HUDEP-2 (cell line): Measurements from ENCODE around the gene PRKCSH.

Source experiments
- DNase-seq, 76 experiments: peaks; one replicate each; lab custom pipeline; 2025; ENCODE audit not compliant: unreplicated experiment in 76 of 76; lab: John Stamatoyannopoulos, UW

PRKCSH gene

DNA sequence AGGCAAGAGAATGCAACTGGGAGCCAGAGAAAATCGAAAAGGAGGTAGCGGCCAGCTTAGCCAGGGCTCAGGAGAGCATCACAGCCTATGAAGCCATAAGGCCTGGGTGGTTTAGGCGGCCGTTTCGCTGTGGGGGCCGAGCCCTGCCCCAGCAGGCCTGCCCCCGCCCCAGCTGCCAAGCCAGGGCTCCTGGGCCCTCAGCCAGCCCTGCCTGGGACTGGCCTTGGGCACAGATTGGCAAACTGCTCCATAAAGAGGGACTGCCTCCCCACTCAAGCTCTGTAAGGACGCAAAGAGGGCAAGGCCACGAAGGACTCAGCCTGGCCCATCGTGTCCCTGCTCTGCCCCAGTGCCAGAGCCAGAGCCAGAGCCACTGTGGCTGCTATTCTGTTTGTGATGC is 60.0 kb downstream of the PRKCSH start:
- DNase-seq: peak in 36 of 76 experiments; percentile 5 to 68 (median 38)

DNA sequence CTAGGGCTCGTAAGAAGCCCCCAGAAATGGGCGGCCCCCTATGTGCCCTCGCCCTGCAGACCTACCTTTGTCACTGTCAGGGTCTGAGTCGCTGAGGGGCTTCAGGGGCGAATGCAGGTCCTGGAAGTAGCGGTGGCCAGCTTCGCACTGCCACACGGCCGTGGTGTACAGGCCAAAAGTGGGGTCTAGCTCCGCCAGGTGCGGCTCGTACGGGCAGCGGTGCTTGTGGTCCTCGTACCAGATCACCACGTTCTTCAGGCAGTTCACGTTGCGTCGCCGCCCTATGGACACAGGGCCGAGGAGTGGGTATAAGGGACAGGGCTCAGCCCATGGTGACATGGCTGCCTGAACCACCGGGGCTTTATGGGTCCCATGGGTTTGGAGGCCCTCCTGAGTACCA is 60.5 kb downstream of the PRKCSH start:
- DNase-seq: no peak

DNA sequence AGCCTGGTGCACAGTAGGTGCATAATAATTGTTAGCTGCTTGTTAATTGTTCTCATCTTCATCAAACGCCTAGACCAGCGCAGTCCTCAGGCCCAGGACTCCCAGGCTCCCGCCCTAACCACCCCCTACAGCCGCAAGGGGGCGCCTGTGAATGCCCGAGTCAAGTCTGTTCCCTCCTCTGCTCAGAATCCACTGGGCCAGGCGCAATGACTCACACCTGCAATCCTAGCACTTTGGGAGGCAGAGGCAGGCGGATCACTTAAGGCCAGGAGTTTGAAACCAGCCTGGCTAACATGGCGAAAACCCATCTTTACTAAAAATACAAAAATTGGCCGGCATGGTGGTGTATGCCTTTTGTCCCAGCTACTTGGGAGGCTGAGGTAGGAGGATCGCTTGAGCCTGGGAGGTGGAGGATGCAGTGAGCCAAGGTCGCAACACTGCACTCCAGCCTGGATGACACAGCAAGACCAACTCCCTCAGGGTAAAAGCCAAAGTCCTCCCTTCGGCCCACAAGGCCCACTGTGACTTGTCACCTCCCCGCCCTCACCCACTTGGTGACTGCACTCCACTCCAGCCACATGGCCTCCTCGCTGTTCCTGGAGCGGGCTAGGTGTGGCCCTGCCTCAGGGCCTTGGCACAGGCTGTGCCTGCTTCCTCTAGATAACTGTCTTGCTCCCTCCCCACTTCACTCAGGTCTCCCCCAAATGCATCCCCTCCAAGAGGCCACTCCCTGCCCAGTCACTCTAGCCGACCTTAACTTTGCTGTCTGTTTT is 61.1 kb downstream of the PRKCSH start:
- DNase-seq: peak in 74 of 76 experiments; percentile 36 to 98 (median 80)

- peak in 7 of 76 experiments; percentile 14 to 32 (median 21) for DNase-seq
These were observed 63.8 kb downstream of the PRKCSH start for GRCh38 chr19:11499220-11499726.

GRCh38 chr19:11499890-11500420 is 64.5 kb downstream of the PRKCSH start:
- DNase-seq: peak in 59 of 76 experiments; percentile 7 to 85 (median 45)
